ENCODE results near the gene RASSF3.

DNA sequence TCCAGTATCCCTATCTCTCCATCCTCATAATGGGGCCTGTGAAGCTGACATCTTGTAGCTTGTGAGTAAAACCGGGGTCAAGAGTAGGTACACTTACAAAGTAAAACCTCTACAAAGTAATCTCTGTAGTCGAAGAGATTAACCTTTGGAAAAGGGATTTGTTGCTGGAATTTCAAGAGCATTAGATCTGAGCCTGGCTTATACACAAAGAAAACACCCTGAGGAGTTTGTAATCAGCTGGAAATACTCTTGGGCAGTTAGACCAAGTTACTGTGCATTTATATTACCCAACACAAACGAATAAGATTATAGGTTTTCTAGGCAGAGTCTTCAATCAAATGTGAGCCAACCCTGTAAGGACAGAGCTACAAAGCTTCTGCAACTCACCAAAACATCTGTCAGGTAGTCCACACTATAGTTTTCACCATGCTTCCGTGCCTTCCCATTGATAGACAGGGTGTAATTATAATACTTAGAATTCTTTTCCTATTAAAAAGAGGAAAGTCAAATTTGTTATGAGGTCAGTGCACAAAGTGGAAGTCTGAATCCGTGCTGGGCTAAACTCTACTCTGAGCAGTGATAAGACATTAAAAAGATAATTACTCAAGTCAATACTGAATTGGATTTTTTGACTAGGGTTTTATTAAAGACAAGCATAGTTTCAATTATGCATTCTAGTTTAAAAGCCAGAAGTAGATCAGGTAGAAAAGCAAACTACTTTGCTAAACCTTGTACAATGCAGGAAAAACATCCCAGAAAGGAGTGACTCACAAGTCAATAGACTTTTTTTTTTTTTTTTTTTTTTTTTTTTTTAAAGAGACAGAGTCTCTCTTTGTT, 134.3 kb downstream of the RASSF3 start:
- TF ChIP-seq, protein P1, sequence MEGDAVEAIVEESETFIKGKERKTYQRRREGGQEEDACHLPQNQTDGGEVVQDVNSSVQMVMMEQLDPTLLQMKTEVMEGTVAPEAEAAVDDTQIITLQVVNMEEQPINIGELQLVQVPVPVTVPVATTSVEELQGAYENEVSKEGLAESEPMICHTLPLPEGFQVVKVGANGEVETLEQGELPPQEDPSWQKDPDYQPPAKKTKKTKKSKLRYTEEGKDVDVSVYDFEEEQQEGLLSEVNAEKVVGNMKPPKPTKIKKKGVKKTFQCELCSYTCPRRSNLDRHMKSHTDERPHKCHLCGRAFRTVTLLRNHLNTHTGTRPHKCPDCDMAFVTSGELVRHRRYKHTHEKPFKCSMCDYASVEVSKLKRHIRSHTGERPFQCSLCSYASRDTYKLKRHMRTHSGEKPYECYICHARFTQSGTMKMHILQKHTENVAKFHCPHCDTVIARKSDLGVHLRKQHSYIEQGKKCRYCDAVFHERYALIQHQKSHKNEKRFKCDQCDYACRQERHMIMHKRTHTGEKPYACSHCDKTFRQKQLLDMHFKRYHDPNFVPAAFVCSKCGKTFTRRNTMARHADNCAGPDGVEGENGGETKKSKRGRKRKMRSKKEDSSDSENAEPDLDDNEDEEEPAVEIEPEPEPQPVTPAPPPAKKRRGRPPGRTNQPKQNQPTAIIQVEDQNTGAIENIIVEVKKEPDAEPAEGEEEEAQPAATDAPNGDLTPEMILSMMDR (IDR thresholded peaks at IDR 0.05), result no peak
- no peak for TF ChIP-seq POLR2A (IDR thresholded peaks at IDR 0.05)
- no peak for TF ChIP-seq EP300 (IDR thresholded peaks at IDR 0.05)
